Stimulated activated CD8-positive, alpha-beta memory T cell treated with anti-CD3 and anti-CD28 coated beads, Interleukin-15, amount 100 ng/mL, for 1 hour (primary cell): ENCODE measurements around the gene FAM25C.
"Not testable (repeated sequence)": the region's sequence is repeated elsewhere in the genome, so short reads cannot be mapped to it uniquely, and the experiment has no call there.

Source experiments
- DNase-seq: peaks from one replicate; pipeline ENCODE4 v3.0.0-alpha.2; 2020; ENCODE audit warnings: low read depth

Gene FAM25C

DNA sequence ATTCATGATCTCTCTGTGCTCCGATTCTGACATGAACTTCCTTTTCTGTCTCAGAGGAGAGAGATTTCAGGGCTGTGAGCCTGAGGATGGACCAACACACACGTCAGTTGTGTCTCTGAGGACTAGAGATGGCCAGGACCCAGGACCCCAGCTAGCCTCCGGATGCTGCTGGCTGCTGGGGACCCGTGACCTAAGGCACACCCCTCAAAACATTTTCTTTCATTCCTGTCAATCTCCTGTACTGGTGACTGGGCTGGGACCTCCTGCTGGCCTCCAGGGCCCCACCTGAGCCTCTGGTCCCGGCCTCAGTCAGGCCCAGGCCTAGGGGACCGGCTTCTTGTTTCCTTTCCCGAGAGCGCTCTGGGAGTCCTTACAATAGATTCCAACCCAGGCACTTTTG lies 42.4 kb downstream of the FAM25C start:
- not testable (repeated sequence) for DNase-seq

DNA sequence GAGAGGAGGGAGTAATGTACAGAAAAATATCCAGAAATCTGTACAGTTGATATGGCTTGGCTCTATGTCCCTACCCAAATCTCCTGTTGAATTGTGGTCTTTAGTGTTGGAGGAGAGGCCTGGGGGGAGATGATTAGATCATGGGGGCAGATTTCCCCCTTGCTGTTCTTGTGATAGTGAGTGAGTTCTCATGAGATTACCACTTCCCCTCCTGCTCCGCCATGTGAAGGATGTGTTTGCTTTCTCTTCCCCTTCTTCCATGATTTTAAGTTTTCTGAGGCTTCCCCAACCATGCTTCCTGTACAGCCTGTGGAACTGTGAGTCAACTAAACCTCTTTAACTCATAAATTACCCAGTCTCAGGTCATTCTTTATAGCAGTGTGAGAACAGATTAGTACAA lies 52.2 kb downstream of the FAM25C start:
- DNase-seq, result not testable (repeated sequence)
